ENCODE data around the gene CTSF. TPM values are rescaled to one million over a fixed set of nuclear protein-coding genes. Genes with fewer than 3 reads are reported as not detected.
A peak's percentile ranks its signal among the peaks of the same experiment; 100 is the strongest.

CTSF gene
- total and polyA plus RNA-seq, 2 of the 13 experiments (the other 11 are each of a cell fraction or from before 2014, with no cell fraction given), result not detected

DNA sequence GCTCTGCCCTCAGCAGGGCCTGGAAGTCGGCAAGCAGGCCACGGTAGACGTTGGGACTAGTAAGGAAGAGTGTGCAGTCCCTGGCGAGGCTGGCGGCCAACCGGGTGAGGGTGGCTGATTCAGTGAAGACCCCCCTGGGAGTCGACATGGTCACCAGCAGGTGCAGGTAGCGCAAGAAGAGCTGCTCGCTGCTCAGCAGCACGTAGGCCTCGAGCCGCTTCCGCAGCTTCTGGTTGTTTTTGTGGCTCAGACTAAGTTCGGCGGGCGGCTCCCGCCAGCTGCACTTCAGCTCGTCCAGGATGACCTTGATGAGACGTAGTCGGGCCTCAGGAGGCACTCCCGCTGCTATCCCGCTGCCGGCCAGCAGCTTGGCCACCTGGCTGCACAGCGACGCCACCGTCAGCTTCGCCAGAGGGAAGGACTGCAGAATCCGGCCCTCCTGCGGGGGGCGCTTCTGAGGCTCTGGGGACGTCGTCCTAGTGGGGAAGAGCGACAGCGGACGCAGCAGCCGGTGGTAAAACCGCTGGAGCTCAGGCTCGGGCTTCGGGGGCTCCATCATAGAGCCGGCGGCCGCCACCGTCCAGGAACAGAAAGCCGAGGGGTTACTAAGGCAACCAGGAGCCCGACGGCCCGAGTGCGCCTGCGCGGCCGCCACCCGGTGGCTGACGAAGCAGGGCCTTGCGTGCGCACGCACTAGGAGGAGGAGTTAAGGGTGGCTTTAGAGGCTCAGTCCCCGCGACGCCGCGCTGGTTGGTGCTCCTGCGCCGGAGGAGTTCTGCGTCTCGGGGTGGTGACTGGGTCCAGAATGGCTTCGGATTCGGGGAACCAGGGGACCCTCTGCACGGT, 24.3 kb upstream of the CTSF start, which contains the start of the genes CCDC87 and CCS (continued):
- TF ChIP-seq, protein P1, sequence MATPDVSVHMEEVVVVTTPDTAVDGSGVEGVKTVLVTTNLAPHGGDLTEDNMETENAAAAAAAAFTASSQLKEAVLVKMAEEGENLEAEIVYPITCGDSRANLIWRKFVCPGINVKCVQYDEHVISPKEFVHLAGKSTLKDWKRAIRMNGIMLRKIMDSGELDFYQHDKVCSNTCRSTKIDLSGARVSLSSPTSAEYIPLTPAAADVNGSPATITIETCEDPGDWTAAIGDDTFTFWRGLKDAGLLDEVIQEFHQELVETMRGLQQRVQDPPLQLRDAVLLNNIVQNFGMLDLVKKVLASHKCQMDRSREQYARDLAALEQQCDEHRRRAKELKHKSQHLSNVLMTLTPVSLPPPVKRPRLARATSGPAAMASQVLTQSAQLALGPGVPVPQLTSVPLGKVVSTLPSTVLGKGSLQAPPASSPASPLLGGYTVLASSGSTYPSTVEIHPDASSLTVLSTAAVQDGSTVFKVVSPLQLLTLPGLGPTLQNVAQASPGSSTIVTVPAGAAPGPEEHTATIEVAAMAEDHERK (CRISPR knock-in tag; IDR thresholded peaks at IDR 0.05; ENCODE audit: low read depth), result peak; percentile 35; the same call in 1 of the 2 replicates
- TF ChIP-seq PAF1 (CRISPR knock-in tag; IDR thresholded peaks at IDR 0.05) (no peak), ZNF841 (CRISPR knock-in tag; IDR thresholded peaks at IDR 0.05; ENCODE audit: borderline replicate concordance) (no peak; the same call in 1 of the 2 replicates), CEBPB (IDR thresholded peaks at IDR 0.05; ENCODE audit: borderline replicate concordance, low read depth, low read length) (no peak), REL (CRISPR knock-in tag; conservative IDR thresholded peaks at IDR 0.05) (no peak; the same call in 1 of the 2 replicates), DMAP1 (CRISPR knock-in tag; IDR thresholded peaks at IDR 0.05) (peak; percentile 88), SSRP1 (CRISPR knock-in tag; IDR thresholded peaks at IDR 0.05) (no peak), TP53 (CRISPR knock-in tag; conservative IDR thresholded peaks at IDR 0.05) (peak; percentile 64; the same call in 1 of the 2 replicates), ZNF17 (CRISPR knock-in tag; IDR thresholded peaks at IDR 0.05) (0 out of 2 replicates have a peak, but pooled peaks have one; percentile 56), MEF2D (CRISPR knock-in tag; IDR thresholded peaks at IDR 0.05) (peak; percentile 82), ZSCAN9 (CRISPR knock-in tag; IDR thresholded peaks at IDR 0.05; ENCODE audit: borderline replicate concordance) (peak; percentile 75; the same call in 1 of the 2 replicates), ZNF678 (CRISPR knock-in tag; IDR thresholded peaks at IDR 0.05) (no peak), GATAD2A (CRISPR knock-in tag; IDR thresholded peaks at IDR 0.05) (peak; percentile 61)
- TF ChIP-seq, protein P2, sequence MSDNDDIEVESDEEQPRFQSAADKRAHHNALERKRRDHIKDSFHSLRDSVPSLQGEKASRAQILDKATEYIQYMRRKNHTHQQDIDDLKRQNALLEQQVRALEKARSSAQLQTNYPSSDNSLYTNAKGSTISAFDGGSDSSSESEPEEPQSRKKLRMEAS (IDR thresholded peaks at IDR 0.05), result peak; percentile 92
- TF ChIP-seq, protein P3, sequence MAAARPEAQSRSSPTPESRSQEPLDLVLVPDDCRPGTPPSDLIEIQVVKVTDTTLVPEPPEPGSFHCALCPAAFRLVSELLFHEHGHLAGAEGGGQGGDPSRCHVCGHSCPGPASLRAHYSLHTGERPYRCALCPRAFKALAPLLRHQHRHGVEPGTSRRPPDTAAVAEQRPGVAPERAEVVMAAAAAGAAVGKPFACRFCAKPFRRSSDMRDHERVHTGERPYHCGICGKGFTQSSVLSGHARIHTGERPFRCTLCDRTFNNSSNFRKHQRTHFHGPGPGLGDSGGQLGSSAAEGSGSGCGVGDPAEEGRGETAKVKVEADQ (CRISPR knock-in tag; IDR thresholded peaks at IDR 0.05; ENCODE audit: borderline replicate concordance), result no peak; the same call in 1 of the 2 replicates
- TF ChIP-seq, protein P4, sequence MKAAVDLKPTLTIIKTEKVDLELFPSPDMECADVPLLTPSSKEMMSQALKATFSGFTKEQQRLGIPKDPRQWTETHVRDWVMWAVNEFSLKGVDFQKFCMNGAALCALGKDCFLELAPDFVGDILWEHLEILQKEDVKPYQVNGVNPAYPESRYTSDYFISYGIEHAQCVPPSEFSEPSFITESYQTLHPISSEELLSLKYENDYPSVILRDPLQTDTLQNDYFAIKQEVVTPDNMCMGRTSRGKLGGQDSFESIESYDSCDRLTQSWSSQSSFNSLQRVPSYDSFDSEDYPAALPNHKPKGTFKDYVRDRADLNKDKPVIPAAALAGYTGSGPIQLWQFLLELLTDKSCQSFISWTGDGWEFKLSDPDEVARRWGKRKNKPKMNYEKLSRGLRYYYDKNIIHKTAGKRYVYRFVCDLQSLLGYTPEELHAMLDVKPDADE (CRISPR knock-in tag; IDR thresholded peaks at IDR 0.05), result no peak
- TF ChIP-seq, protein P5, sequence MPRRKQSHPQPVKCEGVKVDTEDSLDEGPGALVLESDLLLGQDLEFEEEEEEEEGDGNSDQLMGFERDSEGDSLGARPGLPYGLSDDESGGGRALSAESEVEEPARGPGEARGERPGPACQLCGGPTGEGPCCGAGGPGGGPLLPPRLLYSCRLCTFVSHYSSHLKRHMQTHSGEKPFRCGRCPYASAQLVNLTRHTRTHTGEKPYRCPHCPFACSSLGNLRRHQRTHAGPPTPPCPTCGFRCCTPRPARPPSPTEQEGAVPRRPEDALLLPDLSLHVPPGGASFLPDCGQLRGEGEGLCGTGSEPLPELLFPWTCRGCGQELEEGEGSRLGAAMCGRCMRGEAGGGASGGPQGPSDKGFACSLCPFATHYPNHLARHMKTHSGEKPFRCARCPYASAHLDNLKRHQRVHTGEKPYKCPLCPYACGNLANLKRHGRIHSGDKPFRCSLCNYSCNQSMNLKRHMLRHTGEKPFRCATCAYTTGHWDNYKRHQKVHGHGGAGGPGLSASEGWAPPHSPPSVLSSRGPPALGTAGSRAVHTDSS (CRISPR knock-in tag; conservative IDR thresholded peaks at IDR 0.05), result no peak
- TF ChIP-seq, protein P6, sequence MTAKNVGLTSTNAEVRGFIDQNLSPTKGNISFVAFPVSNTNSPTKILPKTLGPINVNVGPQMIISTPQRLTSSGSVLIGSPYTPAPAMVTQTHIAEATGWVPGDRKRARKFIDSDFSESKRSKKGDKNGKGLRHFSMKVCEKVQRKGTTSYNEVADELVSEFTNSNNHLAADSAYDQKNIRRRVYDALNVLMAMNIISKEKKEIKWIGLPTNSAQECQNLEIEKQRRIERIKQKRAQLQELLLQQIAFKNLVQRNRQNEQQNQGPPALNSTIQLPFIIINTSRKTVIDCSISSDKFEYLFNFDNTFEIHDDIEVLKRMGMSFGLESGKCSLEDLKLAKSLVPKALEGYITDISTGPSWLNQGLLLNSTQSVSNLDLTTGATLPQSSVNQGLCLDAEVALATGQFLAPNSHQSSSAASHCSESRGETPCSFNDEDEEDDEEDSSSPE (CRISPR knock-in tag; IDR thresholded peaks at IDR 0.05), result peak; percentile 90
- TF ChIP-seq, protein P7, sequence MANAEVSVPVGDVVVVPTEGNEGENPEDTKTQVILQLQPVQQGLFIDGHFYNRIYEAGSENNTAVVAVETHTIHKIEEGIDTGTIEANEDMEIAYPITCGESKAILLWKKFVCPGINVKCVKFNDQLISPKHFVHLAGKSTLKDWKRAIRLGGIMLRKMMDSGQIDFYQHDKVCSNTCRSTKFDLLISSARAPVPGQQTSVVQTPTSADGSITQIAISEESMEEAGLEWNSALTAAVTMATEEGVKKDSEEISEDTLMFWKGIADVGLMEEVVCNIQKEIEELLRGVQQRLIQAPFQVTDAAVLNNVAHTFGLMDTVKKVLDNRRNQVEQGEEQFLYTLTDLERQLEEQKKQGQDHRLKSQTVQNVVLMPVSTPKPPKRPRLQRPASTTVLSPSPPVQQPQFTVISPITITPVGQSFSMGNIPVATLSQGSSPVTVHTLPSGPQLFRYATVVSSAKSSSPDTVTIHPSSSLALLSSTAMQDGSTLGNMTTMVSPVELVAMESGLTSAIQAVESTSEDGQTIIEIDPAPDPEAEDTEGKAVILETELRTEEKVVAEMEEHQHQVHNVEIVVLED (CRISPR knock-in tag; IDR thresholded peaks at IDR 0.05; ENCODE audit: borderline replicate concordance), result peak; percentile 88
